MM.1S (cell line): ENCODE data around the gene OTUD3.

Source experiments
- DNase-seq: peaks from one replicate; pipeline ENCODE4 v3.0.0-alpha.2; 2015
- H2AFZ ChIP-seq: fragments of 300-600 bp; sonication (generic); 2 replicates; pipeline ENCODE4 v1.6.0; 2016; ENCODE audit warnings: antibody characterized with exemption, low read length
- H3F3A ChIP-seq: fragments of 300-600 bp; sonication (generic); 2 replicates; pipeline ENCODE4 v1.6.1; 2016; ENCODE audit warnings: mild to moderate bottlenecking, antibody characterized with exemption, low read length, moderate library complexity, mixed read lengths; ENCODE audit not compliant: insufficient read depth
- H3K27ac ChIP-seq: fragments of 300-600 bp; sonication (generic); 2 replicates; pipeline ENCODE4 v1.5.1; 2016; ENCODE audit warnings: mild to moderate bottlenecking, low read length
- H3K27me3 ChIP-seq: fragments of 300-600 bp; sonication (generic); replicated peaks from 2 replicates; pipeline ENCODE4 v1.6.0; 2016; ENCODE audit warnings: low read length; ENCODE audit not compliant: insufficient read depth
- H3K36me3 ChIP-seq: fragments of 300-600 bp; sonication (generic); replicated peaks from 2 replicates; pipeline ENCODE4 v1.6.1; 2016; ENCODE audit warnings: mild to moderate bottlenecking, low read length, mixed read lengths; ENCODE audit not compliant: insufficient read depth
- H3K4me1 ChIP-seq: fragments of 300-600 bp; sonication (generic); 2 replicates; pipeline ENCODE4 v1.6.1; 2016; ENCODE audit warnings: low read length, mixed read lengths
- H3K4me2 ChIP-seq: fragments of 300-600 bp; sonication (generic); 2 replicates; pipeline ENCODE4 v1.6.0; 2016; ENCODE audit warnings: low read depth, low read length
- H3K4me3 ChIP-seq: fragments of 300-600 bp; sonication (generic); 2 replicates; pipeline ENCODE4 v1.5.1; 2016; ENCODE audit warnings: low read length, mixed read lengths
- H3K79me2 ChIP-seq: fragments of 300-600 bp; sonication (generic); 2 replicates; pipeline ENCODE4 v1.6.1; 2016; ENCODE audit warnings: mixed run types, low read length, mixed read lengths
- H3K9ac ChIP-seq: fragments of 300-600 bp; sonication (generic); 2 replicates; pipeline ENCODE4 v1.6.1; 2016; ENCODE audit warnings: low read length, mixed read lengths
- H3K9me2 ChIP-seq: fragments of 300-600 bp; sonication (generic); replicated peaks from 2 replicates; pipeline ENCODE4 v1.6.1; 2016; ENCODE audit warnings: mild to moderate bottlenecking, low read length, mixed read lengths; ENCODE audit not compliant: insufficient read depth
- H3K9me3 ChIP-seq: fragments of 300-600 bp; sonication (generic); replicated peaks from 2 replicates; pipeline ENCODE4 v1.6.1; 2016; ENCODE audit warnings: mild to moderate bottlenecking, low read length, mixed read lengths; ENCODE audit not compliant: insufficient read depth
- H4K20me1 ChIP-seq: fragments of 300-600 bp; sonication (generic); 2 replicates; pipeline ENCODE4 v1.6.1; 2016; ENCODE audit warnings: mild to moderate bottlenecking, low read length, moderate library complexity, mixed read lengths; ENCODE audit not compliant: insufficient read depth
- EZH2 ChIP-seq: fragments of 300-600 bp; sonication (generic); optimal IDR thresholded peaks from 2 replicates; pipeline ENCODE3; 2017; ENCODE audit warnings: low read depth, mild to moderate bottlenecking, antibody characterized with exemption, low read length, mixed read lengths
- EZH2phosphoT487 ChIP-seq: fragments of 300-600 bp; sonication (generic); IDR thresholded peaks from 2 replicates; pipeline ENCODE4 v1.6.1; 2018; ENCODE audit warnings: antibody characterized with exemption, low read length
- TF ChIP-seq, protein P1 (sequence below): fragments of 300-600 bp; sonication (generic); IDR thresholded peaks from 2 replicates; pipeline ENCODE4 v1.5.1; 2016; ENCODE audit warnings: antibody characterized with exemption, low read length, mixed read lengths

The OTUD3 gene

DNA sequence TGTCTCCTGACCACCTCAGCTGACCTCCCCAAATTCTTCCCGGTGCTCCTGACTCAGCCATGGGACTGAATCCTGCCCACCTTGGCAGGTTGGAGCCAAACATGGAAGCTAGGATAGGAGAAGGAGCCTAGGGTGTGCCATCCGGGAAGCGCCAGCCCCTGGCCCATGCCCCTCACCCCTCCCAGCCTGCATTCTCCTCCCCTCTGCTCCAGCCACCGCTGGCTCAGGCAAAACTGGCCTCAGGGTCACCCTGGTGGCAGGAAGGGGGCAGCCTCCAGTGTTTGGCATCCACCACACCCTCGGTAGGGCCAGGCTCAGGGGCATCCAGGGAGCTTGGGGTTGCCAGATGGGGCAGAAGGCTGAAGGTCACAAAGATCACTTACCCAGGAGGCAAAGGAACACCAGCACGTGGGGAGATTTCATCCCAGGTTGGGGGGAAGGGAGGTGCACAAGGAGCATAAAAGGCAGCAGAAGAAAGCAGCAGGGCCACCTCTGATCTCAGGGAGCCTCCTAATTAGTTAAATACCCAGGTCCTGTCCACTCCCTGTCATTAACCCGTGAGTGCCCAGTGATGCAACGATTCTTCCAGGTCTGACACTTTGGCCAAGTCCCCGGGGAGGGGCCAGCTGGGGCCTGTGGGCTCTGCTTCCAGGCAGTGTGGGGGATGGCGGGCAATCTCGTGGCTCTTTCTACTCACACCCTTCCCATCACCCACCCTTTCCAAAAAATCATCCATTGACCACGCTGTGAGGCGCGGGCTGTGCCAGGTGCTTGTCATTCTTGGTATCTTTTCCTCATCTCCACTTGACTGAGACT, 41.1 kb downstream of the OTUD3 start, which contains the start of gene PLA2G2E:
TSS of gene PLA2G2E (minus strand) at position 481 of the 816 bp plus-strand sequence. CDS start at position 423, 58 bp downstream.
- H4K20me1 ChIP-seq: no peaks in the 10 kb centered on the region
- H3K27ac ChIP-seq: no peak within 1 kb of the TSS
- H2AFZ ChIP-seq: no peak within 1 kb of the TSS
- H3K4me1 ChIP-seq: no peaks in the 10 kb centered on the region
- H3K9ac ChIP-seq: no peak within 1 kb of the TSS
- DNase-seq: no peak
- H3K36me3 ChIP-seq: no peaks in the 10 kb centered on the region
- H3K79me2 ChIP-seq: no peaks in the 10 kb centered on the region
- H3K9me2 ChIP-seq: no peaks in the 10 kb centered on the region
- TF ChIP-seq, protein P1, sequence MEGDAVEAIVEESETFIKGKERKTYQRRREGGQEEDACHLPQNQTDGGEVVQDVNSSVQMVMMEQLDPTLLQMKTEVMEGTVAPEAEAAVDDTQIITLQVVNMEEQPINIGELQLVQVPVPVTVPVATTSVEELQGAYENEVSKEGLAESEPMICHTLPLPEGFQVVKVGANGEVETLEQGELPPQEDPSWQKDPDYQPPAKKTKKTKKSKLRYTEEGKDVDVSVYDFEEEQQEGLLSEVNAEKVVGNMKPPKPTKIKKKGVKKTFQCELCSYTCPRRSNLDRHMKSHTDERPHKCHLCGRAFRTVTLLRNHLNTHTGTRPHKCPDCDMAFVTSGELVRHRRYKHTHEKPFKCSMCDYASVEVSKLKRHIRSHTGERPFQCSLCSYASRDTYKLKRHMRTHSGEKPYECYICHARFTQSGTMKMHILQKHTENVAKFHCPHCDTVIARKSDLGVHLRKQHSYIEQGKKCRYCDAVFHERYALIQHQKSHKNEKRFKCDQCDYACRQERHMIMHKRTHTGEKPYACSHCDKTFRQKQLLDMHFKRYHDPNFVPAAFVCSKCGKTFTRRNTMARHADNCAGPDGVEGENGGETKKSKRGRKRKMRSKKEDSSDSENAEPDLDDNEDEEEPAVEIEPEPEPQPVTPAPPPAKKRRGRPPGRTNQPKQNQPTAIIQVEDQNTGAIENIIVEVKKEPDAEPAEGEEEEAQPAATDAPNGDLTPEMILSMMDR: no peak
- TF ChIP-seq EZH2 (no peak), EZH2phosphoT487 (no peak)
- no peaks in the 10 kb centered on the region for H3F3A ChIP-seq
- H3K4me3 ChIP-seq: no peak within 1 kb of the TSS
- H3K4me2 ChIP-seq: no peak within 1 kb of the TSS
- peaks cover 75% of the 10 kb centered on the region for H3K27me3 ChIP-seq
- no peaks in the 10 kb centered on the region for H3K9me3 ChIP-seq

- Histone ChIP-seq H3K9me2 (no peaks in the 10 kb centered on the region), H3K27me3 (peaks cover 80% of the 10 kb centered on the region), H3K9ac (no peak overlapping the region), H2AFZ (no peak overlapping the region), H3K4me3 (no peak overlapping the region), H3F3A (no peaks in the 10 kb centered on the region), H3K9me3 (no peaks in the 10 kb centered on the region), H3K4me1 (no peaks in the 10 kb centered on the region), H3K4me2 (no peak overlapping the region), H3K36me3 (no peaks in the 10 kb centered on the region), H4K20me1 (no peaks in the 10 kb centered on the region), H3K79me2 (no peaks in the 10 kb centered on the region), H3K27ac (no peak overlapping the region)
- TF ChIP-seq, protein P1: no peak
- TF ChIP-seq EZH2phosphoT487 (no peak), EZH2 (no peak)
- no peak for DNase-seq
Observed at GRCh38 chr1:19923953-19924346, 41.8 kb downstream of the OTUD3 start.

GRCh38 chr1:19925342-19926070, 43.3 kb downstream of the OTUD3 start:
- Histone ChIP-seq H3K9ac (no peak overlapping the region), H3K27me3 (peaks cover 87% of the 10 kb centered on the region), H3K4me3 (no peak overlapping the region), H2AFZ (no peak overlapping the region), H3F3A (no peaks in the 10 kb centered on the region), H3K79me2 (no peaks in the 10 kb centered on the region), H4K20me1 (no peaks in the 10 kb centered on the region), H3K4me2 (no peak overlapping the region), H3K4me1 (no peaks in the 10 kb centered on the region), H3K9me2 (no peaks in the 10 kb centered on the region), H3K36me3 (no peaks in the 10 kb centered on the region), H3K27ac (no peak overlapping the region), H3K9me3 (no peaks in the 10 kb centered on the region)
- TF ChIP-seq, protein P1: no peak
- no peak for TF ChIP-seq EZH2
- TF ChIP-seq EZH2phosphoT487: no peak
- DNase-seq: no peak
